ENCODE data around the gene GDF2. TPM values are rescaled to one million over a fixed set of nuclear protein-coding genes. Genes with fewer than 3 reads are reported as not detected.

The GDF2 gene
- total RNA-seq, 4 donors from 2014 or later: not detected

DNA sequence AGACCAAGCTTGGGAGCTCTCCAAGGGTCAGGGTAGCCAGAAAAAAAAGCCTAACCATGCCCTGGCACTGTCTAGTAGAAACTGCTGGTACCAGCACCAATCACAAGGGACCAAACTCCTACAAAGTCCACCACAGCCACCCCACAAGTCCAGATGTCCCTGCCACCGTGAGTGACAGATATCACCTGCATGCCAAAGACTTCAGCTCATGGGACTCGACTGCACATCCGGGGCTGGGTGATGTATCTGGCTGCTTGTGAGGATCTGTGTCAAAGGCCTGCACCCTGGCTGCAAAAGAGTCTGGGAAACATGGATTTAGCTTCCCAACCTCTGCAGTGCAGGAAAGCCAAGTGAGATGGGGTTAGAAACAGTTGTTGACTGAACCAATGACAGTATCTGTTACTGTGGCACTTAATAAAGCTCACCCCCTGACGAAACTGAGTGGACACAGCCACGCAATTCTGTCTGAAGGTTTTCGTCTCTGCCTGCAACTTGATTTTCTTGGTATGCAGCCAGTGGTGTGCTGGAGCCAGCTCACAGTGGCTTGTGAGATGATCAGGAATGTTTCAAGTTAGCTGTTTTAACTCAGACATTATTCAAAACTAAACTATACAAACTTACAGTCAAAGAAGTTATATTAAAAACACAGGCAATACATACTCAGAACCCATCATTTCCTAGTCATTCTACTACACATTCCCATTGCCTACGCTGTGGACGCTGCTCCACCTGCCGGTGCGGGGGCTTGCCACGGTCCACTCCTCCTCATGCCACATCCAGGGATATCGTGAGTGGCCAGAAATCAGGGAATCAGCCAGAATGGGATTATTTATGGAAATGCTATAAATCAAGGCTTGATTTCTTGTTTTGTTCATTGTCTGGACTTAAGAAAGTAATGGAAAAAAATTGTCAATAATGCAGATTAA lies 52.6 kb downstream of the GDF2 start:
- intact Hi-C loops (cut with DNase I; ENCODE audit: low total_unique reads): no loop called here
- TF ChIP-seq POLR2A (IDR thresholded peaks at IDR 0.05) (no peak), CTCF (IDR thresholded peaks at IDR 0.05) (no peak)
- Histone ChIP-seq H3K4me3 (no peak overlapping the region), H3K27me3 (no peaks in the 10 kb centered on the region), H3K27ac (no peak overlapping the region), H3K9me3 (no peaks in the 10 kb centered on the region), H3K36me3 (no peaks in the 10 kb centered on the region), H3K4me1 (peaks cover 0 to 5% of the 10 kb centered on the region in 2 donors)
- no peak for DNase-seq

- H3K4me1 ChIP-seq: peaks cover 0 to 5% of the 10 kb centered on the region in 2 donors
- TF ChIP-seq CTCF (IDR thresholded peaks at IDR 0.05) (no peak), POLR2A (IDR thresholded peaks at IDR 0.05) (no peak)
- intact Hi-C loops (cut with DNase I; ENCODE audit: low total_unique reads): no loop called here
- H3K36me3 ChIP-seq: no peaks in the 10 kb centered on the region
- no peak overlapping the region for H3K27ac ChIP-seq
- DNase-seq: no peak
- H3K4me3 ChIP-seq: no peak overlapping the region
- no peaks in the 10 kb centered on the region for H3K9me3 ChIP-seq
- no peaks in the 10 kb centered on the region for H3K27me3 ChIP-seq
Measured at GRCh38 chr10:47376522-47377220, 54.4 kb downstream of the GDF2 start.

Other genes with a start within 250 kb of the GDF2 start
- gene GDF10, start 22.3 kb upstream of the GDF2 start, total RNA-seq: 1 to 10 TPM in 2 of 4 donors, not detected in 2; 4.6 to 6.4 TPM
- not detected for gene RBP3, start 25.9 kb downstream of the GDF2 start, total RNA-seq
- gene ZNF488, start 61.8 kb downstream of the GDF2 start, total RNA-seq: under 1 TPM in 2 of 4 donors, not detected in 2; 0.21 TPM
- gene ANXA8, start 161.7 kb downstream of the GDF2 start, total RNA-seq: under 1 TPM in 1 of 4 donors, not detected in 3; 0.67 TPM
- not detected for gene FAM25G, start 169.2 kb downstream of the GDF2 start, total RNA-seq
- gene AGAP9, start 201.2 kb downstream of the GDF2 start, total RNA-seq: 10 to 100 TPM in 1 of 4 donors, 1 to 10 TPM in 3; 1.0 to 12.8 (median 1.5) TPM

Measured in uterus (tissue), 4 donors.